DOHH2 (cell line): ENCODE measurements around the gene RAVER1.

Experiments used
- H3F3A ChIP-seq: fragments of 200-600 bp; sonication (generic), shearing (Covaris generic); 2 replicates; pipeline ENCODE4 v1.6.0; 2016; ENCODE audit warnings: antibody characterized with exemption, mild to moderate bottlenecking; ENCODE audit not compliant: control insufficient read depth, insufficient read depth
- H3K27ac ChIP-seq: fragments of 200-600 bp; sonication (generic); 2 replicates; pipeline ENCODE4 v1.5.1; 2014; ENCODE audit warnings: low read depth, mild to moderate bottlenecking, low read length, moderate library complexity
- H3K27me3 ChIP-seq: fragments of 200-600 bp; sonication (generic); 2 replicates; pipeline ENCODE4 v1.6.1; 2014; ENCODE audit warnings: mild to moderate bottlenecking, low read length, mixed read lengths; ENCODE audit not compliant: control insufficient read depth
- H3K36me3 ChIP-seq: fragments of 200-600 bp; sonication (generic); 2 replicates; pipeline ENCODE4 v1.6.1; 2014; ENCODE audit warnings: mild to moderate bottlenecking, low read length, moderate library complexity, mixed read lengths; ENCODE audit not compliant: control insufficient read depth
- H3K4me1 ChIP-seq: fragments of 200-600 bp; sonication (generic); 2 replicates; pipeline ENCODE4 v1.6.1; 2014; ENCODE audit warnings: mild to moderate bottlenecking, low read length, mixed read lengths; ENCODE audit not compliant: control insufficient read depth
- H3K4me2 ChIP-seq: fragments of 200-600 bp; sonication (generic); 2 replicates; pipeline ENCODE4 v1.6.0; 2014; ENCODE audit warnings: mild to moderate bottlenecking, low read length, moderate library complexity
- H3K4me3 ChIP-seq: fragments of 200-600 bp; sonication (generic); 2 replicates; pipeline ENCODE4 v1.5.1; 2014; ENCODE audit warnings: mild to moderate bottlenecking, low read length, mixed read lengths
- H3K79me2 ChIP-seq: fragments of 200-600 bp; sonication (generic); 2 replicates; pipeline ENCODE4 v1.6.1; 2014; ENCODE audit warnings: mild to moderate bottlenecking, low read length, mixed read lengths; ENCODE audit not compliant: control insufficient read depth
- H3K9me2 ChIP-seq: fragments of 200-600 bp; sonication (generic); replicated peaks from 2 replicates; pipeline ENCODE4 v1.6.1; 2014; ENCODE audit warnings: mild to moderate bottlenecking, low read length, mixed read lengths; ENCODE audit not compliant: control insufficient read depth
- H3K9me3 ChIP-seq: fragments of 200-600 bp; sonication (generic); 2 replicates; pipeline ENCODE4 v1.6.1; 2014; ENCODE audit warnings: antibody characterized with exemption, low read length, mixed read lengths; ENCODE audit not compliant: control insufficient read depth, insufficient read depth
- H4K20me1 ChIP-seq: fragments of 200-600 bp; sonication (generic); 2 replicates; pipeline ENCODE4 v1.6.0; 2014; ENCODE audit warnings: low read depth, mild to moderate bottlenecking, antibody characterized with exemption, low read length, moderate library complexity; ENCODE audit not compliant: control insufficient read depth, insufficient read depth
- CTCF ChIP-seq: fragments of 200-600 bp; sonication (generic); IDR thresholded peaks from one replicate; pipeline ENCODE4 v1.5.1; 2014; ENCODE audit warnings: antibody characterized with exemption, mild to moderate bottlenecking, low read depth, low read length; ENCODE audit not compliant: poor library complexity, severe bottlenecking
- EZH2phosphoT487 ChIP-seq: fragments of 200-600 bp; sonication (generic); IDR thresholded peaks from 2 replicates; pipeline ENCODE4 v1.6.1; 2017; ENCODE audit warnings: borderline replicate concordance, mild to moderate bottlenecking, antibody characterized with exemption, low read length, moderate library complexity, mixed read lengths

The RAVER1 gene

GRCh38 chr19:10279737-10280442, 53.4 kb downstream of the RAVER1 start:
- H4K20me1 ChIP-seq, result no peaks in the 10 kb centered on the region
- TF ChIP-seq EZH2phosphoT487, result no peak
- no peak for TF ChIP-seq CTCF
- no peak overlapping the region for H3K27ac ChIP-seq
- peaks cover 19% of the 10 kb centered on the region for H3K79me2 ChIP-seq
- no peak overlapping the region for H3K4me3 ChIP-seq
- no peak overlapping the region for H3K4me2 ChIP-seq
- H3K4me1 ChIP-seq, result peaks cover 7% of the 10 kb centered on the region
- peaks cover 67% of the 10 kb centered on the region for H3K36me3 ChIP-seq
- H3K9me3 ChIP-seq, result no peaks in the 10 kb centered on the region
- H3K27me3 ChIP-seq, result no peaks in the 10 kb centered on the region
- no peaks in the 10 kb centered on the region for H3K9me2 ChIP-seq
- H3F3A ChIP-seq, result no peaks in the 10 kb centered on the region

GRCh38 chr19:10278935-10279334, 54.4 kb downstream of the RAVER1 start:
- H3K79me2 ChIP-seq, result peaks cover 23% of the 10 kb centered on the region
- no peaks in the 10 kb centered on the region for H4K20me1 ChIP-seq
- peaks cover 66% of the 10 kb centered on the region for H3K36me3 ChIP-seq
- H3K4me2 ChIP-seq, result no peak overlapping the region
- H3K4me3 ChIP-seq, result no peak overlapping the region
- H3K27me3 ChIP-seq, result no peaks in the 10 kb centered on the region
- 0 out of 2 replicates have a peak, but pooled peaks cover 4% of the 10 kb centered on the region for H3K4me1 ChIP-seq
- no peaks in the 10 kb centered on the region for H3K9me2 ChIP-seq
- no peaks in the 10 kb centered on the region for H3K9me3 ChIP-seq
- H3K27ac ChIP-seq, result no peak overlapping the region
- no peaks in the 10 kb centered on the region for H3F3A ChIP-seq
- TF ChIP-seq CTCF, result no peak
- no peak for TF ChIP-seq EZH2phosphoT487

- Histone ChIP-seq H3K79me2 (peaks cover 29% of the 10 kb centered on the region), H3F3A (no peaks in the 10 kb centered on the region), H4K20me1 (no peaks in the 10 kb centered on the region; the same call in 1 of the 2 replicates), H3K4me3 (no peak overlapping the region), H3K4me1 (peaks cover 8% of the 10 kb centered on the region), H3K9me2 (no peaks in the 10 kb centered on the region), H3K4me2 (no peak overlapping the region), H3K27ac (no peak overlapping the region), H3K27me3 (no peaks in the 10 kb centered on the region), H3K36me3 (peaks cover 58% of the 10 kb centered on the region), H3K9me3 (no peaks in the 10 kb centered on the region)
- TF ChIP-seq CTCF, result no peak
- no peak for TF ChIP-seq EZH2phosphoT487
These were observed 55.3 kb downstream of the RAVER1 start for GRCh38 chr19:10277795-10278589.
